Kidney capillary endothelial cell (primary cell): Measurements from ENCODE around the gene NOS1.

Experiments used
- DNase-seq: peaks from one replicate; pipeline ENCODE4 v3.0.0-alpha.2; 2018; ENCODE audit warnings: low spot score

The NOS1 gene

DNA sequence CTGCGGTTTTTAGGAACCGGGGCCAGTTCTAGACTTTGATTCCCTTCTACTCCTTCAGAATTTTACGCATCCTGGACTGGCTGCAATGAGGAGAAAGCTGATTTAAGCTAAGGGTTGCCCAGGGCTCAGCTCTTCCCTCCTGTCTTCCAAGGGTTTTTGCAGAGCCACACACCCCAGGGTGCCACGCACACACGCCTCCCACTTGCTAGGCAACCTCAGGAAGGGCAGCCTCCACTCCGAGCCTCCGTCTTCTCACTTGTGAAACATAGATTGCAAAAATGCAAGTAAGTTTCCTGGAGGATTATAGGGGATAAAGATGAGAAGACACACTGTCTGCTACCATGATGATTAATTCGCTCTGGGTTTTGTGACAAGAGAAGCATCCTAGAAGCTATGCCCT is 31.7 kb downstream of the NOS1 start:
- no peak for DNase-seq

DNA sequence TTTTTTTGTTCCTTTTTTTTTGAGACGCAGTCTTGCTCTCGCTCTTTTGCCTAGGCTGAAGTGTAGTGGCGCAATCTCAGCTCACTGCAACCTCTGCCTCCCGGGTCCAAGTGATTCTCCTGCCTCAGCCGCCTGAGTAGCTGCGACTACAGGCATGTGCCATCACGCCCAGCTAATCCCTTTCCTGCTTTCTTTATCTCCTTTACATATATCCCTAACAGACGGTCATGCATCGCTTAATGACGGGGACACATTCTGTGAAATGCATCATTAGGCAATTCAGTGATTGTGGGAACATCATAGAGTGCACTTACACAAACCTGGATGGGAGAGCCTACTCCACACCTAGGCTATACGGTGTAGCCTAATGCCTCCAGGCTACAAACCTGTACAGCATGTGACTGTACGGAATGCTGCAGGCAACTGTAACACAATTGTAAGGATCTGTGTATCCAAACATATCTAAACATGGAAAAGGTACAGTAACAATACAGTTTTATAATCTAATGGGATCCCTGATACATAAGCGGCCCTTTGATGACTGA is 32.8 kb downstream of the NOS1 start:
- DNase-seq, result no peak

DNA sequence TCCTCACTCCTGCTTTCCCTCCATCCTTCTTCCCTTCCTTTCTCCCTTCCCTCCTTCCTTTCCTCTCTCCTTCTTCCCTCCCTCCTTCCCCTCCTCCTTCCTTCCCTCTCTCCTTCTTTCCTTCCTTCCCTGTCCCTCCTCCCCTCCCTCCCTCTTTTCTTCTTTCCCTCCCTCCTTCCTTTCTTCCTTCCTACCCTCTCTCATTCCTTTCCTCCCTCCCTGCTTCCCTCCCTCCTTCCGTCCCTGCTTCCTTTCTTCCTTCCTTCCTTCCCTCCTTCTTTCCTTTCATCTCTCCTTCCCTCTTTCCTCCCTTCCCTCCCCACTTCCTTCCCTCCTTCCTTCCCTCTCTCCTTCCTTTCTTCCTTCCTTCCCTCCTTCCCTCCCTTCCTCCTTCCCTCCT is 39.0 kb downstream of the NOS1 start:
- DNase-seq, result no peak

DNA sequence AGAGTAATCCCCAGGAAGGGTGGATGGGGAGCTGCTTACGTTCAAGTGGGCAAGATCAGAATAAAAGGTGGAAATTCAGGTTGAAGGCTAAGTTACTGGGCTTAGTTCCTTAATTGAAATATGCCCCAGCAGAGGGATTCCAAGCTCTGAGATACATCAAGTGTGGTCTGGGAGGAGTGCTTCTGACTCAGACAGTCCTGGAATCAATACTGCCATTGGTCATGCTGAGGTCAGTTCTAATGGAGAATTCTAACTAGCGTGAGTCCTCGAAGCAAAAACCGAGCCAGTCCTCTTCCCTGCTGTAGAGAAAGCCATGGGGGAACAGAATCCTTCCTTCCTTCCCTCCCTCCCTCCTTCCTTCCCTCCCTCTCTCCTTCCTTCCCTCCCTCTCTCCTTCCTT is 39.9 kb downstream of the NOS1 start:
- DNase-seq, result no peak

DNA sequence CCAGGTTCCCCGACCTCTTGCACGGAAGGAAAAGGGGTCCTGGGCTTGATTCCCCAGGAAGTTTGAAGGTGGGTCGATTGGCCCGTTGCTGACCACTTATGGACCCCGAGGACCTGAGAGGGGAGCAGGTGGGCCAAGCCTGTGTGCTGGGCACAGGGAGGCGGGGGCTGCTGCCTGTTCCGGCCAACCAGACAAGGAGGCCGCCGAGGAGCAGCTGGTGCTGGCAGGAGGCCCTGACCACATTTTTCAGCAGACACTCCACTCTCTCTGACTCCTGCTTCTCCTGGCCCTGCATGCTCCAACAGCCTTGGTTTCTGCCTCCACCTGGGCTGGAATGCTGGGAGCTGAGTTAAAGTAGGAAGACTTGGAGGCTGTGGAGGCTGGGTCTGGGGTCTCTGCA is 42.8 kb downstream of the NOS1 start:
- no peak for DNase-seq

DNA sequence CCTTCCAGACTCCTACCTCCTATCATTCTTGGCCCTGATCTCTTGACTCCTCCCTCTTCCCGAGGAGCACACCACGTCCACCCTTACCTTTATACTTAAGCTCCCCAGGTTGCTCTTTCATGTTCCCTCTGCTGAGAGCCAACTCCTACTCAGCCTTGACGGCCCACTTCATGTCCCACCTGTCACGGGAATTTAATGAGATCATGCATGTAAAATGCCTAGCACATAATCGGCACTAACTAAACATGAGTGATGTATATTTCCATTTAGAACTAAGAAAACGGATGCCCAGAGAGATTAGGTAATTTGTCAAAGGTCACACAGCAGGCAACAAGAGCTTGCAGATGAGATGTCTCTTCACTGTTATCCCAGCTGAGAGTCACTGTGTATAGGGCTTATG is 45.1 kb downstream of the NOS1 start:
- DNase-seq, result no peak

DNA sequence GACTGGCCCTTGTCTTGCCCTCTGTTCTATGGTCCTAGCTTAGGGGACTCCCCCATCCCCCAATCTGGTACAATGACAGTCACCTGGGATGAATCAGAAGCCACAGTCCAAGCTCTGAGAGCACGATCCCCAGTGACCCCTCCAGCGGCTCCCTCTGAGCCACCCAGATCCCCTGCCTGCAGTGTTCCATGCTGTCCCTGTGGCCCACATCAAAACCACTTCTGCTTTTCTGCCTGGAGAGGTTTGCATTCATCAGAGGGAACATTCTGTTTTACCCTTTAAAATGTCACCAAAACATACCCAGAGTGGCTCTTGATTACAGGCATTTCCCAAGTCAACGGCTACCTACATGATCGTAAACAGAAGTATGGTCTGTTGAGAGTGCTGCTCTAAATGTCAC is 47.5 kb downstream of the NOS1 start:
- no peak for DNase-seq

DNA sequence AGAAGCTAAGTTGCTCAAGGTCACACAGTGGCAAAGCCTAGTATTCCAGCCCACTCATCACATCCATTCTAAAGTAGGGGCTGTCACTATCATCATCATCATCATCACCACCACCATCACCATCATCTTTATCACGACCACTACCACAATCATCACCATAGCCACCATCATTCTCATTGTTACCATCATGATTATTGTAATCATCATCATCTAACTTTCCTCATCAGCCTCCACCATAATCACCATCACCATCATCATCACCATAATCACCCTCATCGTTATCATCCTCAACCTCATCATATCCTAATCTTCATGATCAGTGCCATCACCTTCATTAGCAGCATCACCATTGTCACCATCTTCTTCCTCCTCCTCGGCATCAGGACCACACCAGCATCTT is 48.7 kb downstream of the NOS1 start:
- no peak for DNase-seq

DNA sequence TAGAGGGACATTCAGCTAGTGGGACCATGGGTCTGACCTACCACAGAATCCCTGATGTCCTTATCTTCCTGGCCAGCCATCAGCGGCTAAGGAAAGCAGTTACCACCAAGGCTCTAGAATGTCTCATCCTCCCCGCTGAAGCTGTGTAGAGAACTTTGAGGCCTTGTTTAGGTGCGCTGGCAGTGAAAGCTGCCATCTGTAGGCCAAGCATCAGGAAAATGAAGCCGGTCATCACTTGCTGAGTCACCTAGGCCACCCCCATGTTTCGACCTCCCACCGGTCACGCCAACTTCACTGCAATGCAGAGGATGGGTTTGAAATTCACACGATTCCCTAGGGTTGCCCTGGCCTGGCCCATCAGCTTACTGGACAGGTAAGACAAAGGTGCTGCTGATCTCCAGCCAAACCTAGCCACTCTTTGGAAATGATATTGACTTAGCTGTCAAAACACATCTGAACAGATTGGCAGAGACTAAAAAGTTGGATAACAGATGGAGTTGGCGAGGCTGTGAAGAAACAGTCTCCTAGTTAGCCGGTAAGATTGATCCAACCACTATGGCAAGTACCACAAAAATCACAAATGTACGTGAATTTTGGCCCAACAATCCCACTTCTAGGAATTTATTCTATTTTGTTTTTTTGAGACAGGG is 52.0 kb downstream of the NOS1 start:
- no peak for DNase-seq

DNA sequence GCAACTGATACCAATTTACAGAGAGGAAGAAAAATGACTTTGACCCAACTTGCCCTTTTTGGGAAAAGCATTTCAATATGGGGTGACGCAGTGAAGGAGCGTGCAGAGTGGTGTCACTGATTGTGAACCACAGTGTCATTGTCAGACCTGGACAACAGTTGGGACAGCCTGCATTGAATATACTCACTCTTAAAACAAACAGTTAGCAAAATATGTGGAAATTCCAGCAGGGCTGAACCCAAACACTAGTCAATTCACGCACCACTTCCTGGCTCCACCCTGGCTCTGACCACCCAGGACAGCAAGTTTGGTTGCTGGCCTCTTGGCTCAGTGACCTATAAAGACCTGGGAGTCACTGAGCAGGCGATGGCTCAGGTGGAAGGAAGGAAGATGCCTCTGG is 61.3 kb downstream of the NOS1 start:
- DNase-seq, result no peak

DNA sequence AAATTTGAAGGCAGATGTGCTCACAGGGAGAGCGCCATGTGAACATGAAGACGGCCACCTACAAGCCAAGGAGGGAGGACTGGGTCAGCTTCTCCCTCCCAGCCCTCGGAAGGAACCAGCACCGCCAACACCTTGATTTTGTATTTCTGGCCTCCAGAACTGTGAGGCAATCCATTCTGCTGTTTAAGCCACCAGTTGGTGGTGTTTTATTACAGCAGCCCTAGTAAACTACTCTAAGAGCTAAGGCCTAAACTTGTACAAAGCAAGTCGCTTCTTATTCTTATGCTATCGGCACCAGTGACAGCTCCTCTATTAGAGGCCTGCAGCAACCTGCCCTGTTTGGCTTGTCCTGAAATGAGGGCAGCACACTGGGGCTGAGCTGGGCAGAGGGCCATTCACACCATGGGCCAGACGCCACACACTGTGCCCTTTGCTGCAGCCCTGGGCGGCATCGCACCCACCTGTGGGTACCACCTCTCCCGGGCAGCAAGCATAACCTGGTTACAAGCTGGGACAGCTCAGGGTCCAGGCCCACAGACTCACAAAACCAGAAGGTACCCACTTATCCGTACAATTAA is 62.7 kb downstream of the NOS1 start:
- DNase-seq, result no peak

DNA sequence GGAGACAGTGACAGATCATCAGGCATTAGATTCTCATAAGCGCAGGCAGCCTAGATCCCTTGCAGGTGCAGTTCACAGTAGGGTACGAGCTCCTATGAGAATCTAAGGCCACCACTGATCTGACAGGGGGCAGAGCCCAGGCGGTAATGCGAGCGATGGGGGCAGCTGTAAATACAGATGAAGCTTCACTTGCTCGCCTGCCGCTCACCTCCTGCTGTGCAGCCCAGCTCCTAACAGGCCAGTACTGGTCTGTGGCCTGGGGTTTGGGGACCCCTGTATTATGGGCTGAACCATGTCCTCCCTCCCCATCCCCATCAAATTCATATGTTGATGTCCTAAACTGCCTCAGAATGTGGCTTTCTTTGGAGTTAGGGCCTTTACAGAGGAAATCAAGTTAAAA is 63.2 kb downstream of the NOS1 start:
- DNase-seq, result no peak

DNA sequence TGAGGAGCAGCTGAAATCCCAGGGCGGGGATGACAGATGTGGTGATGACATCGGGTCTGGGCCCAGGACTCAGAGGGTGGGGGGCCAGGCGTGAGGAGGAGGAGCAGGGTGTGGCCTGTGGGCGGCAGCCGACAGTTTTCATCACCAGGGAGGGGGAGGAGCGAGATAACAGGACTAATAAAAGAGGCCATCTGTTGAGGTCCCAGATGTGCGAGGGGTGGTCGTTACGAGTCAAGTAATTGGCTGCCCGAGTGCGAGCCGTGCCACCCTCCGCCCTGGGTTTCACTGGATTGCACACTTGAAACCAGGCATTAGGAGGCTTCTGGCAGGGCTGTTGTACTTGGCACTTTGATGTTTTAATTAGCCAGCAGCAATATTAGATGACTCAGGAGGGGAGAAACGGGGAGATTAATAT is 67.2 kb downstream of the NOS1 start:
- DNase-seq, result no peak

DNA sequence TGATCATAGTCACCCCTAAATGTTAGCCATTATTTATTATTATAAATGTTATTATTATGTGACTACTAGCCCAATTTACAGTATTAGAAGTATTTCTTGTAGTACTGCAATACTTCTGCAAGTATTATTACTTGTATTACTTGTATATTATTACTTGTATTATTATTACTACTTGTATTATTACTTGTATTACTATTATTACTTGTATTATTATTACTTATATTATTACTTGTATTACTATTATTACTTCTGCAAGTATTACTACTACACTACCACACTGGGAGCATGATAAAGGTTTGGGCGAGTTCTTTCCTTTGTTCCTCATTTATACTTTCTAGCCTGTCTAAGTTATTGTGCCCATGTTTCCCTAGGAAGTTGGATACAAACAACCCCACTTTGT is 67.9 kb downstream of the NOS1 start:
- no peak for DNase-seq

DNA sequence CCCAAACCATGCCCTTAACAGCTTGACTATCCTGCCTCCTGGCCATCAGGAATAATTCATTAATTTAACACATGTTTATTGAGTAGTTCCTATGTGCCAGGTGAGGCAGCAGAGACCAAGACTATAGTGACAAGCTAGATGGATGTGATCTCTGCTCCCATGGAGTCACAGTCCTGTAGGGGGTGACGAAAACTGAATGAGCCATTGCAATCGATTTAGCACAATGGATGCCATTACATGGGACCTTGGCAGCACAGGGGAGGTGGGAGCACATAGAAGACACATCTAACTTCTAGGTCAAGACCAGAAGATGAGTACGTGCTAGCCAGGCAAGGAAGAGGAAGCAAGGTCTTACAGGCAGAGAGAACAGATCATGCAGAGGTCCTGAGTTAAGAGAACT is 68.7 kb downstream of the NOS1 start:
- no peak for DNase-seq

DNA sequence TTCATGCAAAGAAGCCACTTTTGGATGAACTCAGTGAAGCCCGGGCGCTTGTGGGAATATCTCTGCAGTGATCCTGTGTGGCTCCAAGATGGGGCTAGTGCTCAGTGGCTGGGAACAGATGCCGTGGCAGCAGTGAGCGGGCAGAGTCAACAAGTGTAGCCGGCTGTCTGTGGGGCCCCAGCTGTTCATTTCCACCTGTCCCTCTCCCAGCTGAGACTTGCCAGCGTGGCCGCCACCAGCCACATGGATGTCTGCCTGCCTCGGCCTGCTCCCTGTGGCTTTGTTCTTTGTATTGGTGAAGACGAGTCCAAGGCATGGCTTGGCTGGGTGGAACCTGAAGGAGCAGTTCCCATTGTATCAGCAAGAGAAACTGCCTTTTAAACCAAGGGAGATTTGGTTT is 77.3 kb downstream of the NOS1 start:
- no peak for DNase-seq

DNA sequence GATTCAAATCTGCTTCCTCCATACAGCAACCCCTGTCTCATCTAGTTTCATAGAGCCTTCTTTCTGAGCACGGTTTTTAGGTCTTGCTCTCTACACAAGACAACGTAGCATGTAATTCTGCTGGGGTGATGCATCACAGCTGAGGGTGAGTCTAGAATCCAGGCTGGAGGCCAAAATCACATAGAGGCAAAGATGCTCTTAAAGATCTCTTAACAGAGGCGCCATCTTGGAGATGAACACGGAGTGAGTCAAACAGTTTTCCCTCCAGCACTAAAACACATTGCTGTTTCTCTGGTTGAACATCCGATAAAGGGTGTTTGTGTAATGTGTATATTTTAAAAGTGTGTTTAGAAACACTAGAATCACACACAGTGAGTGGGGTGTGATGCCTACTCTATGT is 78.9 kb downstream of the NOS1 start:
- no peak for DNase-seq

DNA sequence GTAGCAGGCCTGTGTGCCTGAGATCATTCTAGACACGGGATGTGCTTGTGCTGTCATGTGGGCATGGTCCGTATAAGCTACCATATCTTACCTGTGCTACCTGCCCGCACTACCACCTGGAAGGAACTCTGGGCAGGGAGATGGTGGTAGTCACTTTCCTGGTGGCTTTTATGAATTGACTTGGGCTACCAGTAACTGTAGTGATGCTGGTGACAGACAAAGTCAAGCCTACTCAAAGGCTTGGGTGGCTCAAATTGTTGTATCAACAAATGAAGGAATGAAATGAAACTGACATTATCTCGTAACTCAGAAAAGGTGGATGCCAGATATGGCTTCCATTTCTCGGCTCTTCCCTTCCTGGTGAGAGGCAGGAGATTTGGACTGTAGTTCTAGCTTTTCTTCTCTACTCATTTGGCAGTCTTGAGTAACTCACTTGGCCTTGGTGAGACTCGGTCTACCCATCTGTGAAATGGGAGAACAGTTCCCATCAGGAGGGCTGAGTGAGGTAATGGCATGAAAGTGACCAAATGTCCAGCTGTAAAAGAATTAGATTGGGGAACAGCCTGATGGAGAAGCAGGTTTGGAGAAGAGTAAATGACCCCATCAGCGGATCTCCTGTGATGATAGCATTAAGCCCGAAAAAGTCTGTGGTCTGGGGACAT is 81.3 kb downstream of the NOS1 start:
- no peak for DNase-seq

DNA sequence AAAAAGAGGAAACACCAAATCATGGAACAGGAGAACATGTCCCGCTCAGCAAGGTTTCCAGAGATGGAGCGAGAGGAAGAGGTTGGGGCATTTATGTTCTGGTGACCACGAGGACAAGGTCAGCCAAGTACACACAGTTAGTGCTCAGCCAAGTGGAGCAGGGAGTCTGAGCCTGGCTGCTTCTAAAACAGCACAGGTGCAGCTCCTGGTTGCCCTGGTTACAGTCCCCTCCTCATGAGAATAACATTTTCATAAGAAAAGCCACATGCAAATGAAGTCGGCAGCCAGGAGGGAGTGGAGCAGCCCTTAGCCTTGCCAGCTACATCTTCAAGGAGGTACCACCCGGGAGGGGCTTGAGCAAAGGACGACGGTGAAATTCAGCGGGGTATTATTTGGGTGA is 81.8 kb downstream of the NOS1 start:
- no peak for DNase-seq

DNA sequence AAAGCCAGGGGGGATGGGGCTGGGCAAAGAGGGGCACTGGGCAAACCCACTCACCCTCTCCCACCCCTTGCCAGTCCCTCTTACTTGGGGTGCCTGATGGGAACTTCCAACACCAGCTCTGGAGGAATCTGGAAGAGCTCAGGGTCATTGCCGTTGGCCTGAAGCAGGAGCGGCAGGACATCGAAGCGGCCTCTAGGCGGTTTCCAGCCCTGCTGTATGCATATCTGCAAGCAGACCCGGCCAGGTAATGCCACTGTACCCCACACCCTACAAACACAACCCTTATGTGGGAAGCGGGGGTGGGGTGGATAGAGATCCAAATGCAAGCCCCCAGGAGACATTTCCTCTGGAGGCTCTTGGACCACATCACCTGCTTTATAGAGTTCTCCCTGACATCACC is 83.6 kb downstream of the NOS1 start:
- no peak for DNase-seq

DNA sequence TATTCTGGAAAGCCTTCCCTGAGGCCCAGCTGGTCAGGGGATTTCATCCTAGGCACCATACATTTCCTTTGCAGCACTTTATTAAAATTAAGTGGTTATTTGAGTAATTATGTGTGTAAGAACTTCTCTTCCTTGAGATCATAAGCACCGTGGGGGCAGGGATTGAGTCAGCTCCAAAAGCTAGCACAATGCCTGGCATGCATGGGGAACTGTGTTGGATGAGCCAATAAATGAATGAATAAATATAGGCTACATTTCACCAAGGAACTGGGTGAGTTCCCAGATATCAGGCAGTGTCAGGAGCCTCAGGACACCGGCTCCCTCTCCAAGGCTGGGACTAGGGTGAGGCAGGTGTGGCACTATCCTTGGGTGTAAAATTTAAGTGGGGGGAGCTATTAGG is 88.3 kb downstream of the NOS1 start:
- no peak for DNase-seq

DNA sequence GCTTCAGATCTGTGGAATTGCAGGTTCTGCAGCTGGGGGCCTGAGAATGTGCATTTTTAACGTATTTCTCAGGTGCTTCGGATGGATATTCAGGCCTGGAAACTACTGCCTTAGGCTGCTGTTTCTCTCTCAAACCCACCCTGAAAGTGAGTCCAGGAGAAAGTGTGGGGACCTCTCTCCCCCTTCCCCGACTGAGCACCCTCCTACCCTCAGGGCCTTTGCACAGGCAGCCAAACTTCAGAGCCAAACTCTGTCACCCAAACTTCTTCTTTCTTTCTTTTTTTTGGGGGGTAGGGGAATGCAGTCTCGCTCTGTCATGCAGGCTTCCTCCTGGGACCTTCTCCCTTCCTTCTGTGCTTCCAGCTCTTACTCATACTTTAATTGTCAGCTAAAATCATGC is 88.7 kb downstream of the NOS1 start:
- no peak for DNase-seq

DNA sequence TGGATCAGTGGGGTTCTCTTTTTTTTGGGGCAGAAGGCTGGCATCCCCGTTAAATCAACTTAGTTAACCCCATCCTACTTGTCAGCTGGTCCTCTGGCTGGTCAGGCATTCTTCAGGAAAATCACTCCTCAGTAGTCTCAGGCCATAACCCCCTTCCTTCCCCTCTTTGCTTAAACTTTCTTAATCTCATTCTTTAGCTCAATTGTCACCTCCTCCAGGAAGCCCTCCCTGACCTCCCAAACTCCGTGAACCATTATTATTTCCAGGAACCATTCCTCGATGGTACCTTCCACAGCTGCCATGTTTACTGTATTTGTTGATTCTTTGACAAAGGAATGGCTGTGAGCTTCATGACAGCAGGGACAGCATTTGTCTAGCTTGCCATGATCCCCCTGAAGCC is 98.7 kb downstream of the NOS1 start:
- DNase-seq, result no peak

DNA sequence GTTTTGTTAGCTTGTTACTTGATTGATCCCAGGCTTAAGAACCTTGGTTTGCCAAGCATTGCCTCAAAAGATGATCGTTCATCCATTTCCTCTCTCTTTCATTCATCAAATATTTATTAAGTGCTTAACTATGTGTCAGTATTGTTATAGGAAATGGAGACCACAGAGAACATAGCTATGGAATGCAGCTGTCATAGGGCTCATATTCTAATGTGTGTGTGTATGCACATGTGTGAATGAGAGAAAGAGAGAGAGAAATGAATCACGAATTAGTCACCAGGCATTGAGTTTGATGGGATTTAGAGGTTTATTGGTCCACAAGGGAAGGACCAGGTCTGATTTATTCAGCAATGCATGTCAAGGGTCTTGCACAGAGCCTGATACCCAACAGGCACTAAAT is 100.2 kb downstream of the NOS1 start:
- DNase-seq, result no peak
